GM12892 (cell line): ENCODE results near the gene ZC2HC1B.

Experiments used
- POLR2A ChIP-seq: IDR thresholded peaks from 2 replicates; pipeline ENCODE4 v1.6.1; 2011; ENCODE audit warnings: low read depth, low read length, control low read depth
- POLR2AphosphoS5 ChIP-seq: IDR thresholded peaks from 2 replicates; pipeline ENCODE4 v1.6.1; 2011; ENCODE audit warnings: low read depth, low read length, control low read depth
- TAF1 ChIP-seq: IDR thresholded peaks from 2 replicates; pipeline ENCODE4 v1.6.1; 2011; ENCODE audit warnings: low read depth, mild to moderate bottlenecking, control low read depth, low read length, borderline replicate concordance

- TF ChIP-seq POLR2AphosphoS5: no peak
- no peak for TF ChIP-seq TAF1
- TF ChIP-seq POLR2A: no peak
These were observed at the start of gene ZC2HC1B for GRCh38 chr6:143864234-143864633.
